H1 (cell line): ENCODE measurements around the gene INTS15. TPM values are rescaled to one million over a fixed set of nuclear protein-coding genes. Genes with fewer than 3 reads are reported as not detected.

Source experiments
- CTCF ChIA-PET: fragments of 300-600 bp; sonication (Branson Sonifier 250); formaldehyde crosslinking; loops from one replicate; lab custom pipeline; 2021; ENCODE audit not compliant: partially characterized antibody; lab: Charles Lee
- POLR2A ChIA-PET: fragments of 300-600 bp; sonication (Branson Sonifier 250); formaldehyde crosslinking; loops from one replicate; lab custom pipeline; 2021; ENCODE audit warnings: inconsistent platforms; ENCODE audit not compliant: partially characterized antibody; lab: Charles Lee
- DNase-seq, 2 experiments: peaks; one replicate each; pipeline versions ENCODE4 v3.0.0 to v3.0.0-alpha.2; 2010 to 2022; ENCODE audit warnings: low spot score in 2 of 2, low read depth in 1 of 2, mixed read lengths in 1 of 2
- FAIRE-seq: peaks from 2 replicates; lab custom pipeline; 2011; peaks lifted over from hg19 to GRCh38; lab: Jason Lieb, UNC
- H2AFZ ChIP-seq: 2 replicates; pipeline ENCODE4 v1.8.1; 2012; ENCODE audit warnings: low read length, inconsistent platforms
- H2AK5ac ChIP-seq: 2 replicates; pipeline ENCODE4 v1.6.1; 2013; ENCODE audit warnings: low read depth, low read length
- H2BK120ac ChIP-seq: replicated peaks from 2 replicates; pipeline ENCODE3; 2013; ENCODE audit warnings: low read depth, low read length, inconsistent platforms
- H2BK12ac ChIP-seq: 2 replicates; pipeline ENCODE4 v1.6.1; 2013; ENCODE audit warnings: low read depth, low read length
- H2BK15ac ChIP-seq: 2 replicates; pipeline ENCODE4 v1.6.1; 2013; ENCODE audit warnings: low read length
- H2BK20ac ChIP-seq: 2 replicates; pipeline ENCODE4 v1.6.1; 2013; ENCODE audit warnings: low read length
- H2BK5ac ChIP-seq: 2 replicates; pipeline ENCODE4 v1.6.1; 2013; ENCODE audit warnings: low read depth, low read length
- H3K14ac ChIP-seq: 2 replicates; pipeline ENCODE4 v1.6.1; 2013; ENCODE audit warnings: inconsistent platforms; ENCODE audit not compliant: insufficient read length
- H3K18ac ChIP-seq: 2 replicates; pipeline ENCODE4 v1.6.1; 2013; ENCODE audit warnings: low read length; ENCODE audit errors: extremely low read depth
- H3K23ac ChIP-seq: 2 replicates; pipeline ENCODE4 v1.6.1; 2013; ENCODE audit warnings: inconsistent platforms; ENCODE audit not compliant: insufficient read length
- H3K23me2 ChIP-seq: 2 replicates; pipeline ENCODE4 v1.6.1; 2013; ENCODE audit warnings: low read depth, low read length
- H3K27ac ChIP-seq: 2 replicates; pipeline ENCODE4 v1.6.1; 2011; ENCODE audit warnings: low read depth, low read length, inconsistent platforms
- H3K27me3 ChIP-seq, 4 experiments: replicated peaks in 1 of 4; 1 replicate in 1 of 4; 2 replicates in 3 of 4; pipeline versions ENCODE4 v1.6.1 to v1.8.1; 2011 to 2013; ENCODE audit warnings: low read length in 3 of 4, mild to moderate bottlenecking in 3 of 4, inconsistent platforms in 2 of 4, mixed read lengths in 2 of 4, moderate library complexity in 1 of 4; ENCODE audit not compliant: control insufficient read depth in 3 of 4, insufficient read depth in 3 of 4; ENCODE audit errors: extremely low read depth in 1 of 4
- H3K36me3 ChIP-seq, 4 experiments: 2 replicates each; pipeline versions ENCODE4 v1.6.1 to v1.8.1; 2011 to 2013; ENCODE audit warnings: mild to moderate bottlenecking in 4 of 4, low read length in 3 of 4, moderate library complexity in 2 of 4, control low read depth in 1 of 4, inconsistent platforms in 1 of 4; ENCODE audit not compliant: insufficient read depth in 4 of 4, control insufficient read depth in 2 of 4
- H3K4ac ChIP-seq: replicated peaks from 2 replicates; pipeline ENCODE3; 2013; ENCODE audit warnings: low read length, low read depth, mixed read lengths, inconsistent platforms; ENCODE audit not compliant: insufficient read length
- H3K4me1 ChIP-seq, 4 experiments: replicated peaks in 1 of 4; 1 replicate in 1 of 4; 2 replicates in 3 of 4; pipeline versions ENCODE4 v1.6.1 to v1.8.1; 2011 to 2013; ENCODE audit warnings: low read length in 3 of 4, inconsistent platforms in 2 of 4, mixed read lengths in 1 of 4; ENCODE audit not compliant: insufficient read depth in 4 of 4, control insufficient read depth in 3 of 4
- H3K4me2 ChIP-seq, 2 experiments: 2 replicates each; pipeline versions ENCODE4 v1.6.1 to v1.8.1; 2011 to 2013; ENCODE audit warnings: low read depth in 2 of 2, low read length in 2 of 2, control low read depth in 1 of 2, inconsistent platforms in 1 of 2, mild to moderate bottlenecking in 1 of 2; ENCODE audit not compliant: insufficient read depth in 1 of 2
- H3K4me3 ChIP-seq, 4 experiments: fragments of 200-600, 300-600 bp in 1 of 4; sonication (generic), shearing (Covaris generic), sonication (Bioruptor Twin) in 1 of 4; 2 replicates each; pipeline versions ENCODE4 v1.5.1 to v1.8.1; 2011 to 2016; ENCODE audit warnings: low read length in 4 of 4, low read depth in 3 of 4, control low read depth in 2 of 4, inconsistent platforms in 2 of 4, mild to moderate bottlenecking in 2 of 4, mixed read lengths in 1 of 4, moderate library complexity in 1 of 4; ENCODE audit not compliant: insufficient read depth in 2 of 4; ENCODE audit errors: extremely low read depth in 1 of 4
- H3K56ac ChIP-seq: replicated peaks from 2 replicates; pipeline ENCODE3; 2013; ENCODE audit warnings: low read depth, mild to moderate bottlenecking, mixed read lengths, low read length, inconsistent platforms; ENCODE audit not compliant: insufficient read length
- H3K79me1 ChIP-seq: 2 replicates; pipeline ENCODE4 v1.6.1; 2013; ENCODE audit warnings: low read depth, low read length, control low read depth
- H3K79me2 ChIP-seq, 2 experiments: 2 replicates each; pipeline versions ENCODE4 v1.6.1 to v1.8.1; 2012 to 2013; ENCODE audit warnings: low read length in 2 of 2, mild to moderate bottlenecking in 2 of 2, inconsistent platforms in 1 of 2; ENCODE audit not compliant: insufficient read depth in 2 of 2, control insufficient read depth in 1 of 2
- H3K9ac ChIP-seq, 4 experiments: replicated peaks in 1 of 4; 1 replicate in 1 of 4; 2 replicates in 3 of 4; pipeline versions ENCODE4 v1.6.1 to v1.8.1; 2011 to 2013; ENCODE audit warnings: low read depth in 3 of 4, low read length in 3 of 4, control low read depth in 2 of 4, mild to moderate bottlenecking in 2 of 4, moderate library complexity in 2 of 4, inconsistent platforms in 1 of 4; ENCODE audit errors: extremely low read depth in 1 of 4
- H3K9me3 ChIP-seq, 2 experiments: 2 replicates each; pipeline versions ENCODE4 v1.6.1 to v1.8.1; 2012 to 2013; ENCODE audit warnings: mild to moderate bottlenecking in 2 of 2, moderate library complexity in 2 of 2, control low read depth in 1 of 2, inconsistent platforms in 1 of 2, low read depth in 1 of 2, low read length in 1 of 2, mixed read lengths in 1 of 2; ENCODE audit not compliant: insufficient read depth in 2 of 2
- H4K20me1 ChIP-seq, 2 experiments: replicated peaks in 1 of 2; 2 replicates each; pipeline versions ENCODE3 to v1.8.1; 2011 to 2013; ENCODE audit warnings: inconsistent platforms in 2 of 2, low read length in 2 of 2, mild to moderate bottlenecking in 1 of 2; ENCODE audit not compliant: insufficient read depth in 2 of 2, control insufficient read depth in 1 of 2
- H4K5ac ChIP-seq: 2 replicates; pipeline ENCODE4 v1.6.1; 2013; ENCODE audit warnings: low read length, low read depth, mixed read lengths, inconsistent platforms; ENCODE audit not compliant: insufficient read length
- H4K8ac ChIP-seq: 2 replicates; pipeline ENCODE4 v1.8.0; 2013; ENCODE audit warnings: mild to moderate bottlenecking, moderate library complexity, low read length, inconsistent platforms; ENCODE audit not compliant: insufficient read depth; ENCODE audit errors: extremely low read depth
- H4K91ac ChIP-seq: replicated peaks from 2 replicates; pipeline ENCODE3; 2013; ENCODE audit warnings: low read length, mixed read lengths, inconsistent platforms; ENCODE audit not compliant: insufficient read length
- BCL11A ChIP-seq, 2 experiments: IDR thresholded peaks; one replicate each; pipeline ENCODE4 v1.6.1; 2011; ENCODE audit warnings: low read depth in 2 of 2, low read length in 2 of 2, mild to moderate bottlenecking in 2 of 2
- CTBP2 ChIP-seq: IDR thresholded peaks from 2 replicates; pipeline ENCODE4 v1.7.0; 2011; ENCODE audit warnings: borderline replicate concordance, mild to moderate bottlenecking, moderate library complexity, mixed read lengths, low read length; ENCODE audit not compliant: insufficient read depth, insufficient read length
- EGR1 ChIP-seq: IDR thresholded peaks from 2 replicates; pipeline ENCODE4 v1.6.1; 2011; ENCODE audit warnings: low read depth, low read length, borderline replicate concordance
- EZH2 ChIP-seq: fragments of 200-600 bp; sonication (generic); IDR thresholded peaks from 2 replicates; pipeline ENCODE4 v1.7.1; 2012; ENCODE audit warnings: low read depth, mild to moderate bottlenecking, moderate library complexity, low read length, inconsistent platforms; ENCODE audit not compliant: severe bottlenecking
- FOSL1 ChIP-seq: IDR thresholded peaks from 2 replicates; pipeline ENCODE4 v1.6.1; 2011; ENCODE audit warnings: mild to moderate bottlenecking, low read depth, low read length, moderate library complexity; ENCODE audit not compliant: insufficient read depth
- RAD21 ChIP-seq, 2 experiments: IDR thresholded peaks in 1 of 2; conservative IDR thresholded peaks in 1 of 2; 2 replicates each; pipeline ENCODE4 v1.6.1; 2011; ENCODE audit warnings: low read depth in 2 of 2, low read length in 2 of 2, improper control_type of control experiment in 1 of 2, inconsistent platforms in 1 of 2, mild to moderate bottlenecking in 1 of 2, moderate library complexity in 1 of 2
- RNF2 ChIP-seq: fragments of 200-900, 300-1000 bp; sonication (generic); IDR thresholded peaks from 2 replicates; pipeline ENCODE4 v1.7.1; 2016; ENCODE audit warnings: borderline replicate concordance, low read depth, mild to moderate bottlenecking, antibody characterized with exemption, low read length; ENCODE audit not compliant: poor library complexity, severe bottlenecking; ENCODE audit errors: missing control alignments
- WGBS, 2 experiments: shearing (Covaris generic) in 1 of 2; methylation state at CpG; one replicate each; pipeline versions ENCODE4 v1.1.6 to v1.1.7; 2013 to 2015; ENCODE audit warnings: low lambda C conversion rate in 2 of 2, mixed read lengths in 2 of 2, inconsistent platforms in 1 of 2, low coverage in 1 of 2, missing lambda C conversion rate in 1 of 2; ENCODE audit not compliant: insufficient replicate concordance in 2 of 2, insufficient coverage in 1 of 2, insufficient read length in 1 of 2; ENCODE audit errors: extremely low coverage in 1 of 2, missing lambda C conversion rate in 1 of 2; 5-methylcytosine and 5-hydroxymethylcytosine counted together
- polyA plus RNA-seq, 7 experiments: library from polyadenylated mRNA; depleted of rRNA in 3 of 7; stranded (reverse) in 5 of 7; unstranded in 2 of 7; fragments of >200 nt in 5 of 7; fragments of 200-250 nt in 2 of 7; gene quantifications; 1 replicate in 5 of 7; 2 replicates in 1 of 7; 4 replicates in 1 of 7; pipeline versions ENCODE4 v1.2.1 to v1.2.3, GENCODE V29; 2011 to 2013; ENCODE audit warnings: missing spikeins in 2 of 7, mixed read lengths in 2 of 7
- total RNA-seq: library from RNA; stranded (reverse); fragmentation: NEBNext Ultra II Directional; extraction: Animal tissue kit (Norgen Biotek cat#: 25700); gene quantifications from 2 replicates; pipeline ENCODE4 v1.2.1, GENCODE V29; 2021
- TF ChIP-seq, protein P1 (sequence below), 3 experiments: IDR thresholded peaks; 1 replicate in 2 of 3; 2 replicates in 1 of 3; pipeline versions ENCODE4 v1.5.1 to v1.6.1; 2011; ENCODE audit warnings: low read length in 3 of 3, mild to moderate bottlenecking in 3 of 3, inconsistent platforms in 2 of 3, low read depth in 1 of 3, moderate library complexity in 1 of 3; ENCODE audit not compliant: insufficient read depth in 1 of 3; ENCODE audit errors: control extremely low read depth in 1 of 3

The INTS15 gene
- total and polyA plus RNA-seq, 2 of the 8 experiments (the other 6 are each of a cell fraction or from before 2014, with no cell fraction given): 23.0 to 25.7 TPM

DNA sequence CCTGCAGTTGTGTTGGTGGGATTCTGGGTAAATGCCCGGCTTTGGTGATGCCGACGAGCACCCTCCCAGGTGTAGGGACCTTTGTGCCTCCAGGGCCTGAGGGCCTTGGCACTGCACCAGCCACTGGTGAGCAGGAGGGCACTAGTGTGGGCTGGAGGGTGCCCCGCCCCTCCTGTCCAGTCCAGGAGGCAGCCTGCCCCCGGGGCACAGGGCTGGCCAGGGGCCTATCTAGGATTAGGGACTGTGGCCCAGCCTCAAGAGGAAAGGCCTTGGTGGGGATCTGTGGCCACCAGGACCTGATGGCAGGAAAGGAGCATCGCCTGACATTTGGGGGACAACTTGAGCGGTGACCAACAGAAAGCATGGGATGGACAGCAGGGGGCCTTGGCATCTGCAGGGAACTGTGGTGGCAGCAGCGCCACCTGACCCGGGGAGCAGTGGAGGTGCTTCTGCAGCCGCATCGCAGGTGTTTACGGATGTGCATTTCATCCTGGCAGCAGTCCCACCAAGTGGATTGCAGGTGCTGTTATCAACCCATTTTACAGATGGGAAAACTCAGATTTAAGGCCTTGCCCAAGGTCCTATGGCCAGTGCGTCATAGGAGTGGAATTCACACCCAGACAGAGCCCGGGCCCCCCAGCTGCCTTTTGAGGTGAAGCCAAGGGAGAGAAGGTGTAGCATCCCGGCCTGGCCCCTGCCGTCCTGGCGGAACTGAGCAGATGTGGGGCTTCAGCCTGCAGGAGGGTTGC, 58.4 kb downstream of the INTS15 start:
- H3K23me2 ChIP-seq: no peaks in the 10 kb centered on the region
- no peak overlapping the region for H2AK5ac ChIP-seq
- H3K14ac ChIP-seq: no peak overlapping the region
- peaks cover 0 to 2% of the 10 kb centered on the region in 2 experiments for H4K20me1 ChIP-seq
- WGBS, 2 experiments: 87% methylated on average over 17 of the region's 17 CpGs; no CpG with 5 or more reads in 1 of the 2 experiments
- no peak overlapping the region for H2BK5ac ChIP-seq
- H4K91ac ChIP-seq: no peak overlapping the region
- H2BK12ac ChIP-seq: no peak overlapping the region
- H3K79me1 ChIP-seq: no peaks in the 10 kb centered on the region; the same call in 1 of the 2 replicates
- no peak overlapping the region for H3K4me2 ChIP-seq
- H3K4me3 ChIP-seq: no peak overlapping the region
- FAIRE-seq: no peak
- H3K4me1 ChIP-seq: no peaks in the 10 kb centered on the region
- H2BK120ac ChIP-seq: no peak overlapping the region
- H3K18ac ChIP-seq: no peak overlapping the region
- peak overlapping the region; percentile 25; the same call in 1 of the 2 replicates for H4K8ac ChIP-seq
- no peak overlapping the region for H3K9ac ChIP-seq
- no peak overlapping the region for H3K4ac ChIP-seq
- no peak overlapping the region for H3K27ac ChIP-seq
- CTCF ChIA-PET: interaction anchor here (1.7 kb wide), 1 partner anchor 10 kb away, joined by 6 read pairs; no protein-coding TSS in a partner anchor
- no peak overlapping the region for H3K23ac ChIP-seq
- H3K9me3 ChIP-seq: no peaks in the 10 kb centered on the region; a peak in 1 of 4 replicates
- H4K5ac ChIP-seq: no peak overlapping the region
- no peak overlapping the region for H2BK20ac ChIP-seq
- H2AFZ ChIP-seq: no peak overlapping the region
- H3K56ac ChIP-seq: no peak overlapping the region
- no peak for DNase-seq
- H3K36me3 ChIP-seq: peaks cover 0 to 19% (median 5%) of the 10 kb centered on the region in 4 experiments; a peak in 5 of 8 replicates
- no peak overlapping the region for H2BK15ac ChIP-seq
- H3K79me2 ChIP-seq: no peaks in the 10 kb centered on the region
- no peaks in the 10 kb centered on the region; a peak in 1 of 7 replicates for H3K27me3 ChIP-seq
- POLR2A ChIA-PET: no interaction called here
- TF ChIP-seq, protein P1, sequence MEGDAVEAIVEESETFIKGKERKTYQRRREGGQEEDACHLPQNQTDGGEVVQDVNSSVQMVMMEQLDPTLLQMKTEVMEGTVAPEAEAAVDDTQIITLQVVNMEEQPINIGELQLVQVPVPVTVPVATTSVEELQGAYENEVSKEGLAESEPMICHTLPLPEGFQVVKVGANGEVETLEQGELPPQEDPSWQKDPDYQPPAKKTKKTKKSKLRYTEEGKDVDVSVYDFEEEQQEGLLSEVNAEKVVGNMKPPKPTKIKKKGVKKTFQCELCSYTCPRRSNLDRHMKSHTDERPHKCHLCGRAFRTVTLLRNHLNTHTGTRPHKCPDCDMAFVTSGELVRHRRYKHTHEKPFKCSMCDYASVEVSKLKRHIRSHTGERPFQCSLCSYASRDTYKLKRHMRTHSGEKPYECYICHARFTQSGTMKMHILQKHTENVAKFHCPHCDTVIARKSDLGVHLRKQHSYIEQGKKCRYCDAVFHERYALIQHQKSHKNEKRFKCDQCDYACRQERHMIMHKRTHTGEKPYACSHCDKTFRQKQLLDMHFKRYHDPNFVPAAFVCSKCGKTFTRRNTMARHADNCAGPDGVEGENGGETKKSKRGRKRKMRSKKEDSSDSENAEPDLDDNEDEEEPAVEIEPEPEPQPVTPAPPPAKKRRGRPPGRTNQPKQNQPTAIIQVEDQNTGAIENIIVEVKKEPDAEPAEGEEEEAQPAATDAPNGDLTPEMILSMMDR (IDR thresholded peaks at IDR 0.05; ENCODE audit: control extremely low read depth in 1 of 3, insufficient read depth in 1 of 3, low read depth in 1 of 3, low read length in 3 of 3): no peak
- no peak for TF ChIP-seq RNF2
- TF ChIP-seq BCL11A (IDR thresholded peaks at IDR 0.05; ENCODE audit: low read depth in 2 of 2, low read length in 2 of 2): no peak
- TF ChIP-seq EGR1: no peak
- TF ChIP-seq RAD21 (IDR thresholded peaks at IDR 0.05 in 1 of 2, conservative IDR thresholded peaks at IDR 0.05 in 1 of 2; ENCODE audit: low read depth in 2 of 2, low read length in 2 of 2): no peak
- TF ChIP-seq CTBP2: no peak
- TF ChIP-seq FOSL1: no peak
- TF ChIP-seq EZH2: no peak
